Endodermal cell (in vitro differentiated cells): Measurements from ENCODE around the gene SRSF6. TPM values are rescaled to one million over a fixed set of nuclear protein-coding genes. Genes with fewer than 3 reads are reported as not detected.

ENCODE experiments used
- DNase-seq: peaks from one replicate; pipeline ENCODE4 v3.0.0-alpha.2; 2017
- H3K27ac ChIP-seq: 2 replicates; pipeline ENCODE4 v1.5.1; 2013; ENCODE audit warnings: mild to moderate bottlenecking, low read depth, low read length, moderate library complexity
- H3K27me3 ChIP-seq: 2 replicates; pipeline ENCODE4 v1.6.1; 2013; ENCODE audit warnings: mild to moderate bottlenecking, low read length, moderate library complexity; ENCODE audit not compliant: insufficient read depth, control insufficient read depth, poor library complexity, severe bottlenecking
- H3K36me3 ChIP-seq: 2 replicates; pipeline ENCODE4 v1.7.0; 2013; ENCODE audit warnings: mild to moderate bottlenecking, low read length, moderate library complexity; ENCODE audit not compliant: control insufficient read depth, insufficient read depth
- H3K4me1 ChIP-seq: one replicate; pipeline ENCODE4 v1.7.0; 2013; ENCODE audit warnings: low read length; ENCODE audit not compliant: control insufficient read depth, insufficient read depth
- H3K4me3 ChIP-seq: 2 replicates; pipeline ENCODE4 v1.5.1; 2013; ENCODE audit warnings: mild to moderate bottlenecking, low read length, moderate library complexity
- H3K9ac ChIP-seq: 2 replicates; pipeline ENCODE4 v1.6.1; 2013; ENCODE audit warnings: mild to moderate bottlenecking, low read length, moderate library complexity; ENCODE audit not compliant: poor library complexity, severe bottlenecking; ENCODE audit errors: extremely low read depth
- H3K9me3 ChIP-seq: 2 replicates; pipeline ENCODE4 v1.6.1; 2013; ENCODE audit warnings: mild to moderate bottlenecking, low read length, moderate library complexity; ENCODE audit not compliant: control insufficient read depth
- H3K27ac Mint-ChIP-seq: 2 replicates; pipeline ENCODE4 v1.8.0; 2020; ENCODE audit warnings: mixed read lengths
- H3K27me3 Mint-ChIP-seq: 2 replicates; pipeline ENCODE4 v1.8.0; 2021; ENCODE audit warnings: mild to moderate bottlenecking, mixed read lengths; ENCODE audit not compliant: insufficient read depth
- H3K36me3 Mint-ChIP-seq: 2 replicates; pipeline ENCODE4 v1.8.0; 2020; ENCODE audit warnings: low read depth, mixed read lengths
- H3K4me1 Mint-ChIP-seq: 2 replicates; pipeline ENCODE4 v1.8.0; 2020; ENCODE audit warnings: mixed read lengths
- H3K4me3 Mint-ChIP-seq: 2 replicates; pipeline ENCODE4 v1.8.0; 2020; ENCODE audit warnings: mild to moderate bottlenecking, moderate library complexity, mixed read lengths
- H3K9me3 Mint-ChIP-seq: 2 replicates; pipeline ENCODE4 v1.8.0; 2020; ENCODE audit warnings: mild to moderate bottlenecking, mixed read lengths
- CTCF ChIP-seq: fragments of 200-600 bp; sonication (generic); conservative IDR thresholded peaks from 2 replicates; pipeline ENCODE4 v1.5.0; 2021; ENCODE audit warnings: antibody characterized with exemption, mild to moderate bottlenecking
- WGBS, 2 experiments: methylation state at CpG; one replicate each; pipeline versions ENCODE4 v1.1.5 to v1.1.7; 2013; ENCODE audit warnings: missing lambda C conversion rate in 2 of 2, mixed read lengths in 1 of 2; ENCODE audit not compliant: insufficient coverage in 1 of 2, insufficient read length in 1 of 2; 5-methylcytosine and 5-hydroxymethylcytosine counted together
- total RNA-seq, 2 donors: library from RNA; stranded (reverse); fragmentation: NEBNext Ultra II Directional in 1 of 2; extraction: Animal tissue kit (Norgen Biotek cat#: 25700) in 1 of 2; gene quantifications; 2 replicates in 1 of 2; 3 replicates in 1 of 2; pipeline ENCODE4 v1.2.1, GENCODE V29; 2021

Gene SRSF6
- total RNA-seq, 2 donors from 2014 or later: 146 to 199 TPM

- Histone ChIP-seq H3K27me3 (peaks cover 29% of the 10 kb centered on the region), H3K9me3 (no peaks in the 10 kb centered on the region), H3K9ac (no peak overlapping the region), H3K4me3 (no peak overlapping the region), H3K4me1 (no peaks in the 10 kb centered on the region), H3K27ac (no peak overlapping the region), H3K36me3 (no peaks in the 10 kb centered on the region)
- Mint-ChIP-seq H3K27me3 (peaks cover 49% of the 10 kb centered on the region), H3K36me3 (no peaks in the 10 kb centered on the region), H3K4me3 (no peak overlapping the region), H3K9me3 (no peaks in the 10 kb centered on the region), H3K27ac (no peak overlapping the region), H3K4me1 (peaks cover 2% of the 10 kb centered on the region)
- no peak for TF ChIP-seq CTCF
- WGBS, 2 experiments: 93 to 96% methylated on average over 6 to 7 of the region's 7 CpGs
- no peak for DNase-seq
These were observed 48.5 kb downstream of the SRSF6 start for GRCh38 chr20:43506238-43506637.

GRCh38 chr20:43507150-43508080 is 49.7 kb downstream of the SRSF6 start, which contains the start of gene L3MBTL1:
TSS of gene L3MBTL1 (plus strand) at chr20:43507697. CDS start at chr20:43513504, 5,807 bp downstream.
- no peaks in the 10 kb centered on the region for H3K9me3 Mint-ChIP-seq

GRCh38 chr20:43508106-43508505 is 50.4 kb downstream of the SRSF6 start:
- no peaks in the 10 kb centered on the region for H3K36me3 Mint-ChIP-seq
- Histone ChIP-seq H3K9me3 (no peaks in the 10 kb centered on the region), H3K27me3 (peaks cover 29% of the 10 kb centered on the region), H3K36me3 (no peaks in the 10 kb centered on the region), H3K9ac (peak overlapping the region; percentile 36), H3K27ac (no peak overlapping the region), H3K4me3 (peak overlapping the region; percentile 84), H3K4me1 (no peaks in the 10 kb centered on the region)
- TF ChIP-seq CTCF: no peak
- H3K4me3 Mint-ChIP-seq: peak overlapping the region; percentile 65
- DNase-seq: peak; percentile 78
- H3K27me3 Mint-ChIP-seq: peaks cover 38% of the 10 kb centered on the region
- no peaks in the 10 kb centered on the region for H3K9me3 Mint-ChIP-seq
- no peak overlapping the region for H3K27ac Mint-ChIP-seq
- 16 to 53% methylated on average over 3 to 22 of the region's 22 CpGs for WGBS, 2 experiments
- H3K4me1 Mint-ChIP-seq: peaks cover 2% of the 10 kb centered on the region

More at GRCh38 chr20:43507150-43508080, 49.7 kb downstream of the SRSF6 start, which contains the start of gene L3MBTL1:
- no peaks in the 10 kb centered on the region for H3K36me3 Mint-ChIP-seq
- Histone ChIP-seq H3K4me3 (peak within 1 kb of the TSS; percentile 84), H3K4me1 (no peaks in the 10 kb centered on the region), H3K27me3 (peaks cover 29% of the 10 kb centered on the region), H3K36me3 (no peaks in the 10 kb centered on the region), H3K27ac (no peak within 1 kb of the TSS), H3K9ac (peak within 1 kb of the TSS; percentile 36), H3K9me3 (no peaks in the 10 kb centered on the region)
- H3K4me3 Mint-ChIP-seq: peak within 1 kb of the TSS; percentile 65
- WGBS, 2 experiments: 14 to 31% methylated on average over 25 to 95 of the region's 95 CpGs
- peak; percentile 90 for DNase-seq
- peak within 1 kb of the TSS; percentile 91 for H3K27ac Mint-ChIP-seq
- peaks cover 45% of the 10 kb centered on the region for H3K27me3 Mint-ChIP-seq
- TF ChIP-seq CTCF: no peak
- H3K4me1 Mint-ChIP-seq: peaks cover 2% of the 10 kb centered on the region
